Activated CD4-positive, alpha-beta T cell treated with anti-CD3 and anti-CD28 coated beads, Interleukin-2, amount 50 U/mL, for 16 hours (primary cell): ENCODE measurements around the gene EDEM1.
A peak's percentile ranks its signal among the peaks of the same experiment; 100 is the strongest.
"Not testable (repeated sequence)": the region's sequence is repeated elsewhere in the genome, so short reads cannot be mapped to it uniquely, and the experiment has no call there.

Experiments
- DNase-seq: peaks from one replicate; pipeline ENCODE4 v3.0.0-alpha.2; 2020

Gene EDEM1

DNA sequence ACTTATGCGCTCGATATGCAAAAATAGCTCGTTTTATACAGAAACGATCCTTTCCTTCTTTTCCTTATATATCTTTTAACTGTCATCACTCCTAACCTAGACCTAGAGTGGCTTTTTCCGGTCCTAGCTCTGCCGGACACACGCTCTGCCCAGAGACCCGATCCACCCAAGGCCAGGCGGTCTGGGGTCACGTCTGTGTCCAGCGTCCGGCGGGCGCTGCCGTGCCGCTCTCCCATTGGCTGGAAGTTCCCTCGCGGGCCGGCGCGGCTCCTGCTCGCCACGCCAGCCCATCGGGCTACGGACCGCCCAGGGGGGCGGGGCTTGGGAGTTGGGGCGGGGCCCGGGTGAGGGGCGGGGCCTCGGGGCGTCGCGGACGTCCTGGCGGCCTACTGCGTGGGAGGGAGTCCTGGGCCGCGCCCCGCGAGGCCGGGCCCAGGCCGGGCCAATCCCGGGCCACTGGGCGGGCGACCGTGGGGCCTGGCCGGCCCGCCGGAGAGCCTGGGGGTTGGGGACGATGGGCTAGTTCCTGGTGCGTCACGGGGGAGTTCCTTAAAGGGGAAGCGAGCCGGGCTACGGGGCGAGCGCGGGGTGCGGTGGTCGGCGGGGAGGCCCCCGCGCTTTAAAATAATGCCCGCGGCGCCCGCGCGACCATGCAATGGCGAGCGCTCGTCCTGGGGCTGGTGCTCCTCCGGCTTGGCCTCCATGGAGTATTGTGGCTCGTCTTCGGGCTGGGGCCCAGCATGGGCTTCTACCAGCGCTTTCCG, at the start of gene EDEM1:
TSS of gene EDEM1 (plus strand) at position 552 of the 764 bp plus-strand sequence. CDS start at position 651, 99 bp downstream.
- peak; percentile 97 for DNase-seq

GRCh38 chr3:5138214-5138981, 49.1 kb upstream of the EDEM1 start:
- DNase-seq = no peak

DNA sequence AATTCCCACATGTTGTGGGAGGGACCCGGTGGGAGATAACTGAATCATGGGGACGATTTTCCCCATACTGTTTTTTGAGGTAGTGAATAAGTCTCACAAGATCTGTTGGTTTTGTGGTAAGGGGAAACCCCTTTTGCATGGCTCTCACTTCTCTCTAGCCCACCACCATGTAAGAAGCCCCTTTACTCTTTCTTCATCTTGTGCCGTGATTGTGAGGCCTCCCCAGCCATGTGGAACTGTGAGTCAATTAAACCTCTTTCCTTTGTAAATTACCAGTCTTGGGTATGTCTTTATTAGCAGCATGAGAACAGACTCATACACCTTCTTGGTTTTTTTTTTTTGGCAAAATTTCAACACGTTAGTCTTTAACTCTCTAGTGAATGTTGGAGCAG, 47.3 kb upstream of the EDEM1 start:
- DNase-seq = no peak

DNA sequence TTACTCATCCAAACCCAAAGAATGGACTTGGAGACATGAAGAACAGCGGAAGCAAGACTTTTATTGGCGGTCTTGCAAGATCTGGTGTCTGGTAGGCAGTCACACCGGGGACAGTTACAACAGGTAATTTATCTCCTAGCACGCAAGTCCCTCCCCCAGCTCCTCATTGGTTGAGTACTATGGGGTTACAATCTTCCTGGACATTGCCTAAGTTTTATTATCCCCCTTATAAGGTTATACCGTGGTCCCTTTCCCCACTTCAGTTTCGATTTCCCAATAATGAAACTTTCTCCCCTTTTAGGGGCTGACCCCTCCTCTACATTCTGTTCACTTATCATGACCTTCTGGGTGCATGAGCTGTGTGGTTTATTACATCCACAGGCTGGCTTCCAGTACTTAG, 46.7 kb upstream of the EDEM1 start:
- DNase-seq = no peak

DNA sequence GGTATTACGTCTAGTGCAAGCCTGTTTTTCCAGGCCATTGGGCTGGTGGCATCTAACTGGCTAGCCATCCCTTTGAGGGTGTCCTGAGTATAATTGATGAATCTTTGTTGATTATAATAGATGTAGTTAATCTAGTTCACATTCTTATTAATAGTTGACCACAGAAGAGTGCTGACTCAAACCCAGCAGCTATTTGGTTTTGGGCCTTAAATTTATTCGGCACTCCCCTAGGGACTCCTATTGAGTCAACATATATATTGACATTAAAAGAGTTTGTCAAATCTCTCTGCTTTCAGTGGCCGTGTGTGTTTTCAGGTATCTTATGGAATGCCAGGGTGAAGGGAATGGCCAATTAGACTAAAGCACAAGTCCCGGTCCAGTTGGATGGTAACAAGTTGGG, 45.7 kb upstream of the EDEM1 start:
- no peak for DNase-seq

DNA sequence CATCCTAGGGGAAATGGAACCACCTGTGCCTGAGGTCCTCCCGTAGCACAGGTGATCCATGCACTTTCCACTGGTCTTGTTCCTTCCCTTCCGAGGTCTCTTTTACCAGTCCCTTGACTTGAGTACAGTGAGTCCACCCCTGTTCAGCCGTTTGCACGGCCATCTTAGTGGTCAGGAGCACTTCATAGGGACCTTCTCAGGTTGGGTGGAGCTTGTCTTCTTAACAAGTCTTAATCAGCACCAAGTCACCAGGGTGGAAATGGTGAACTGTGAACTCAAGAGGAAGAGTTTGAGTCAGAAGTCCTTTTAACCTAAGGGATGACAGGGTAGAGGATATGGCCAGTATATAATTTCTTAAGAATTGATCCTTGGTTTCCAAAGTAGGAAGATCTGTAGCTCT, 44.0 kb upstream of the EDEM1 start:
- DNase-seq = no peak

DNA sequence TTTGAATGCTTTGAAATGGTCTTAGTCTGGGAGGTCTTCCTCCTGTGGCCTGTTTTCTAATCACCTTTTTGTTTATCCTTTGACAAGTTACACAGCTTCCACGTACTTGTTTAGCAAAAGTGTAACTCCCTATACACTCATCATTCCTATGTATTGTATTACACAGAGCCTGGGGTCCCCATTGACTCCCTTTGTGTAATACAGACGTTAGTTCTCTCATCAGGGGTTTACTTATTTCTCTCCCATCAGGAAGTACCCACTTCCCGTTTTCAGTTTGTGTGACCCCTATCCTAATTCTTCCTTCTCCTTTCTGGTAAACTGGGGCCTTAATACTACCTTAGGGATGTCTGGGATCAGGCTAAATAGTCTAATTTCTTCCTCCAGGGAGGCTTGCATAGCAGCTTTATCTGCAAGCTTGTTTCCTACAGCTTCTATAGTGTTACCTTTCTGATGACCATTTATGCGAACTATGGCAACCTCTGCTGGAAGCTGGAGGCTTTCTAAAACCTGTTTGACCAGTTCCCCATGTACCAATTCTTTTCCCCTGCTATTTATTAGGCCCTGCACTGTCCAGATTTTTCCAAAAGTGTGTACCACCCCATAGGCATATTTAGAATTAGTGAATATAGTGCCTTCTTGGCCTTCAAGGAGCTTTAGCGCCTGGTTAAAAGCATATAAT, 43.1 kb upstream of the EDEM1 start:
- no peak for DNase-seq

DNA sequence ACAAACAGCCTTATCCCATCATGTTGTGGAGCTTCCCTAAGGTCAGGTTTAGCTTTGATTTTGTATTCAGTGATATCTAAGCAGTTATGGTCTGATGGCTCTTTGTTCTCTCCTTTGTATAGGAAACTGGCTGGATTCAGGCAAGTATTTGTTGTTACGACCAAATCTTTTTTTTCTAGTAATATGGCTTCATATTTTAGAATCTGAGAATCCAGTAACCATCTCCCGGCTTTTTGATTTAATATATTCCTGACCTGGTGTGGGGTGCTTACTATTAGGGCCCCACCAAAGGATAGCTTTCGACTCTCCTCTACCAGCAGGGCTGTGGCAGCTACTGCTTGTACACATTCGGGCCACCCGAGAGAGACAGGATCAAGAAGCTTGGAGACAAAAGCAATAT, 42.4 kb upstream of the EDEM1 start:
- DNase-seq = no peak

- DNase-seq = not testable (repeated sequence)
These were observed 40.4 kb upstream of the EDEM1 start for GRCh38 chr3:5147152-5147551.

DNA sequence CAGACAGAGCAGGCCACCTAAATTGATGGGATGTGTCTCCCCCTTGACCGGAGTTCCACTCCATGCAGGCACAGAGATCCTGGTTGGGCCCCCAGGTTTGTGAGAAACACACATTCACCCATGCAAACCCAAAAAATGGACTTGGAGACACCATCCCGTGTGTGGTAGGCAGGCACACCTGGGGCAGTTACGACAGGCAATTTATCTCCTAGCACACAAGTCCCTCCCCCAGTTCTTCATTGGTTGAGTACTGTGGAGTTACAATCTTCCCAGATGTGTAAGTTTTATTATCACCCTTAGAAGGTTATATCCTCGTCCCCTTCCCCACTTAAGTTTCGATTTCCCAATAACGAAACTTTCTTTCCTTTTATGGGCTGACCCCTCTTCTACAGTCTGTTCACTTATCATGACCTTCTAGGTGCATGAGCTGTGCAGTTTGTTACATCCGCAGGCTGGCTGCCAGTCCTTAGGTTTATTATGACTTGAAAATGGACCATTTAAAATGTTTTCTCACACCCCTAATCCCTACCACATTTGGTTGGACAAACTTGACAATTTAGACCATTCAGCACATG, 38.1 kb upstream of the EDEM1 start:
- no peak for DNase-seq

DNA sequence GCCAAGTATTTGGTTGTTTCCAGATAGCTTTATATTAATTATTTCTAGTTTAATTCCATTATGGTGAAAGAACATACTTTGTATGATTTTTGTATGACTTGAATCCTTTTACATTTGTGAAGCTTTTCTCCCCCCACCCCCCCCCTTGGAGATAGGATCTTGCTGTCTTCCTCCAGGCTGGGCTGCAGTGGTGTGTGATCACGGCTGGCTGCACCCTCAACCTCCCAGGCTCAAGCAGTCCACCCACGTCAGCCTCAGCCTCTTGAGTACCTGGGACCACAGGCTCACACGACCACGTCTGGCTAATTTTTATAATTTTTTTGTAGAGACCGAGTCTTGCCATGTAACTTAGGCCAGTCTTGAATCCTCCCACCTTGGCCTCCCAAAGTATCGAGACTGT, 35.9 kb upstream of the EDEM1 start:
- DNase-seq = no peak

GRCh38 chr3:5153074-5153473, 34.4 kb upstream of the EDEM1 start:
- DNase-seq = no peak

- no peak for DNase-seq
These were observed 32.3 kb upstream of the EDEM1 start for GRCh38 chr3:5155241-5155640.

DNA sequence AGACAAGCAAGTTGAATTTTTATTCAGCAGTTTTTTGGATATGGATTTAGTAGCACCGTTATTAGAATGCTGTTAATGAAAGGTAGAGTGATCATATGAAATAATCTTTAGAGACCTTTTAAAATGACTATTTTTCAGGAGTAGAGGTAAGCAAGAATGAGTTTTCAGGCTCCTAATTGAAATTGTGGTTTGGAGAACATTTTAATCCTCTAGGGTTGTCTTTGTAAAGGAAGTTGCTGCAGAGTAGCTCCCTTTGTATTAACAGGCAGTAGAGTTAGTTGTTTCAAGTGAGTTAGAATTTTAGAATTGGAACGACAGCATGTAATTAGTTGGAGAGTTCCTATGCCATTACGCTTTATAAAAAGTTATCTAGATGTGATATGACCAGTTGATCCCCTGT, 27.2 kb upstream of the EDEM1 start:
- DNase-seq = no peak

GRCh38 chr3:5160940-5161858, 26.3 kb upstream of the EDEM1 start:
- DNase-seq = peak; percentile 4

DNA sequence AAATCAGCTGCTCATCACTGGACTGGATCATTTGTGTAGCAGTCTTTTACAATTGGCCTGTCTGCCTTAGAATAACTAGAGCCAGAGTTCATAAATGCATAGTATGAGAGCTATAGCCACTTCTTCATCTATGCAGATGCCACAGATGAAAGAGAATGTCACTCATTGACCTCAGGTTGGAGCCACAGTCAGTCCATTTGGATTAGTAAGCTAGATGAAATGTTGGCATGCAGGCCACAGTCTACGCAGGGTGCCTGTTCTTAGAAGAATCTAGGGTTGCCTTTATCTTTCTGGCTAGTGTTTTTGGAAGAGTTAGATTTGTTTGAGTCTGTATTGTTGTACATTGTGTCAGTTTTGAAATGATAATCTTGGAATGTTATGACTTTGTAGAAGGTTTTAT, 25.4 kb upstream of the EDEM1 start:
- no peak for DNase-seq

- DNase-seq = no peak
These were observed 21.8 kb upstream of the EDEM1 start for GRCh38 chr3:5165698-5166097.

DNA sequence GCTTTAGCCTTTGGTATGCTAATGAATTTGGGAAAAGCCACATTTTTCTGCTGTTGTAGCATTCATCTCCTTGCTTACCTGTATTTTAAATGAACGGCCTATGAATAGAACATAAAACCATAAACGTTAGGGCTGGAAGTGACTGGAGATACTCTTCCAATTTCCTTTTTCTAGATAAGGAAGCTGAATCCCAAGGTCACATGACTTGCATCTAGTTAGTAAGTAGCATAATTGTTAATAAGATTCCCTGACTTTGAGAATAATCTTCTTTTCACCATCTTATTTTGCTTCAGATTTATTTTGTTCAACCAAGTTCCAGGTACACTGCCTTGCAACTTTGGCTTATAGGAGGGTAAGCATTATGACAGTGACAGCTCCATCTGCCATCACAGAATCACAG, 20.7 kb upstream of the EDEM1 start:
- no peak for DNase-seq

DNA sequence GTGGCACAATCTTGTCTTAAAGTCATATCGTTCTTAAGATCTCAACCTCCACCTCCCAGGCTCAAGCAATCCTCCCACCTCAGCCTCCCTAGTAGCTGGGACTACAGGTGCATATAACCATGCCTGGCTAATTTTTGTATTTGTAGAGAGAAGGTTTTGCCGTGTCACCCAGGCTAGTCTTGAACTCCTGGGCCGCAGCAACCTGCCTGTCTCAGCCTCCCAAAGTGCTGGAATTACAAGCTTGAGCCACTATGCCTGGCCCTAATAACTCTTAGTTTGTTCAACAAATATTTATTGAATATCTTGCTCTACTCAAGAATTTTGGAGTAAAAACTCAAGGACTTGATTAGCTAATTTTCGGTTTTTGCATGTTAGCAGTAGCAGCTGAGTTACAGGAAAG, 19.4 kb upstream of the EDEM1 start:
- no peak for DNase-seq

GRCh38 chr3:5169807-5170206, 17.7 kb upstream of the EDEM1 start:
- no peak for DNase-seq

DNA sequence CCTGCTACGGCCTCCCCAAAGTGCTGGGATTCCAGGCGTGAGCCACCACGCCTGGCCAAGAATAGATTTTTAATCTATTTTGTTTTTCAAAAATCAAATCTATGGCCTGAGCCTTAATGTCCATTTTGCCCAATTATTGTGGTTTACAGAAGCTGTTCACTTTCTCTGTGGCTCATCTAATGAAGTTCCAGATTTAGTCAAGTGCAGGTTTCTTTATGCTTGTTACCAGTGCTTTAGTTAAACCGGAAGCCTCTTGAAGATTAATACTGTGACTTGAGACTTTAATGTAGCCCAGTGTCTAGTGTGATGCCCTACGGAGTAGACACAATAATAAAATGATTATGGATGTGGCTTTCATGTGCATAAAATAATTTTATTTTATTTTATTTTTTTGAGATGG, 16.5 kb upstream of the EDEM1 start:
- no peak for DNase-seq

- no peak for DNase-seq
These were observed 15.5 kb upstream of the EDEM1 start for GRCh38 chr3:5172018-5172417.
